ENCODE data around the gene PFN3.

PFN3 gene

GRCh38 chr5:177399997-177400868, at the start of gene PFN3:
TSS of gene PFN3 (minus strand) at chr5:177400661. CDS start at chr5:177400576, 85 bp downstream.
- Histone ChIP-seq H3K4me1 (ENCODE audit: control insufficient read depth in 1 of 2, insufficient read depth in 2 of 2, low read length in 2 of 2) (peaks cover 3 to 39% of the 10 kb centered on the region in 2 donors), H3K36me3 (ENCODE audit: control insufficient read depth in 1 of 2, insufficient read depth in 2 of 2, low read length in 2 of 2) (no peaks in the 10 kb centered on the region), H3K27me3 (ENCODE audit: low read depth, low read length) (peaks cover 41% of the 10 kb centered on the region), H3K4me3 (ENCODE audit: low read depth in 1 of 2, low read length in 2 of 2) (no peak within 1 kb of the TSS), H3K9me3 (ENCODE audit: control insufficient read depth in 1 of 2, low read length in 2 of 2) (no peaks in the 10 kb centered on the region), H3K27ac (ENCODE audit: low read length) (peak within 1 kb of the TSS; percentile 67)

DNA sequence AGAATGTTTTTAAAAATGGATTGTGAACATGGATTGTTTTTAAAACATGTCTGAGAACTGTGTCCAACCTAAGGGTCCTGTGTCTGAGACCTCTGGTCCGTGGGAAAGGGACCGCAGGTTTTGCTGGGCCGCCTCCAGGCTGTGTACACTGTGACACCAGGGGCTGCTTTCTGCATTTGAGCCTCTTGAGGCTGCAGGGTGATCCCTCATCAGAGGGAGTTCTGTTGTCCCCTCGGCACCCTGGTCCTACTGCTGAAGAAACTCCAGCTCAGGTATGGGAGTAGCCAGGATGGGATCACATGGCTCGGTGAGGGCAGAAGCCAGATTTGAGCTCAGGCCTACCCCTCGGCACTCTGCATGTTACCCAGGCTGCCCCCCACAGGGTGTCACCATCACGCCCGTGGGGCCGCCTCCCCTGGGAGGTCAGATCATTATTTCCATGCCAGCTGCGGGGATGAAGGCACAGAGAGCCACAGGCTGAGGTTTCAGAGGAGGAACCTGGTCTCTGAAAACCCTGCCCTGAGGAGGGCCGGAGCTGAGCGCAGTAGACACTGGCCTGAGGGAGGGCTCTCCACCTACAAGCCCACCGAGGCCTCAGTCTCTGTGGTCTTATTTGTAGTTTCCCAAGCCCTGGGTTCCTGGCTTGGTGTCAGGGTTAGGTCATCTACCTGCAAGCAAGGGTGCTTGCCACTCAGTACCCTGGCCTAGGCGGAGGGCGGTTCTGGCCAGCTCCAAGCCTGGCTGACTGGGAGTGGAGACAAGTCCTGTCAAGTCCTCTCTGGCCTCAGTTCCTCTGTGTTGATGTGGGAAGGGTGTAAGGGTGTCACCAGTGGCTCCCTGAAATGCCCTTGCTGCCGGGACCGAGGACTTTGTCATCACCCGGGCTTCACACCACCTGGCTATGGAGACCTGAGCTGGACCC, 48.9 kb upstream of the PFN3 start:
- H3K4me3 ChIP-seq (ENCODE audit: low read depth in 1 of 2, low read length in 2 of 2): no peak overlapping the region
- peaks cover 4 to 31% of the 10 kb centered on the region in 2 donors for H3K4me1 ChIP-seq (ENCODE audit: control insufficient read depth in 1 of 2, insufficient read depth in 2 of 2, low read length in 2 of 2)
- peaks cover 10% of the 10 kb centered on the region for H3K27me3 ChIP-seq (ENCODE audit: low read depth, low read length)
- H3K9me3 ChIP-seq (ENCODE audit: control insufficient read depth in 1 of 2, low read length in 2 of 2): no peaks in the 10 kb centered on the region
- H3K36me3 ChIP-seq (ENCODE audit: control insufficient read depth in 1 of 2, insufficient read depth in 2 of 2, low read length in 2 of 2): no peaks in the 10 kb centered on the region
- H3K27ac ChIP-seq (ENCODE audit: low read length): no peak overlapping the region

- Histone ChIP-seq H3K27ac (ENCODE audit: low read length) (no peak overlapping the region), H3K36me3 (ENCODE audit: control insufficient read depth in 1 of 2, insufficient read depth in 2 of 2, low read length in 2 of 2) (no peaks in the 10 kb centered on the region), H3K27me3 (ENCODE audit: low read depth, low read length) (peaks cover 10% of the 10 kb centered on the region), H3K9me3 (ENCODE audit: control insufficient read depth in 1 of 2, low read length in 2 of 2) (no peaks in the 10 kb centered on the region), H3K4me1 (ENCODE audit: control insufficient read depth in 1 of 2, insufficient read depth in 2 of 2, low read length in 2 of 2) (peaks cover 4 to 24% of the 10 kb centered on the region in 2 donors), H3K4me3 (ENCODE audit: low read depth in 1 of 2, low read length in 2 of 2) (no peak overlapping the region)
Observed at GRCh38 chr5:177448244-177448950, 47.9 kb upstream of the PFN3 start.

DNA sequence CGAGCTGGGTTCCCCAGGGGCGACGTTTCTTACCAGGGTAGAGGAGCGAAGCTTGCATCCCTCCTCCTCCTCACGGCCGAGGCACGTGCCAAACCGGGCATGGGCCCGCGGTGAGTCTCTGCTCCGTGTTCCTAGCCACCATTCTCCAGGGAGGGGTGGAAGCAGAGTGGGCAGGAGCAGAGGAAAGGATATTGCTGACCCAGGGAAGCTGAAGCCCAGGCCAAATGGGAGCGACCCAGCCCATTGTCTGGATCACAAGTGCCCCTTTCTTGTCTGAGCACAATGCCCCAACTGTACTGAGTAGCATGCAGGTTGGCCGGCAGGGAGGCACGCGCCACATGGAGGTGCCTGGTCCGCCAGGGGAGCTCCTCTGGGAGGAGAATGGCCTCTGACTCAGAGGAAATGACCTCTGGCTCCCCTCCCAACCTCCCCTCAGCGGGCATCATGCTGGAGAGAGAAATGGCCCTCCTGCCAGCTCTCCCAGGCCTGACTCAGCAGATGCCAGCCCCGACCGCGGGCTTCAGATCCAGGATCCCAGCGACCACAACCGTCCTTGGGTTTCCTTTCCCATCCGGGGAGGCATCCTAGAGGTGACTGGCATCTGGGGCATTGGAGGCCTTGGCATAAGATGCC, 47.3 kb upstream of the PFN3 start:
- Histone ChIP-seq H3K4me1 (ENCODE audit: control insufficient read depth in 1 of 2, insufficient read depth in 2 of 2, low read length in 2 of 2) (peaks cover 4 to 24% of the 10 kb centered on the region in 2 donors), H3K27me3 (ENCODE audit: low read depth, low read length) (peaks cover 10% of the 10 kb centered on the region), H3K27ac (ENCODE audit: low read length) (no peak overlapping the region), H3K36me3 (ENCODE audit: control insufficient read depth in 1 of 2, insufficient read depth in 2 of 2, low read length in 2 of 2) (peaks cover 0 to under 1% of the 10 kb centered on the region in 2 donors), H3K9me3 (ENCODE audit: control insufficient read depth in 1 of 2, low read length in 2 of 2) (no peaks in the 10 kb centered on the region), H3K4me3 (ENCODE audit: low read depth in 1 of 2, low read length in 2 of 2) (no peak overlapping the region)

- H3K36me3 ChIP-seq (ENCODE audit: control insufficient read depth in 1 of 2, insufficient read depth in 2 of 2, low read length in 2 of 2): peaks cover 0 to 7% of the 10 kb centered on the region in 2 donors
- H3K4me1 ChIP-seq (ENCODE audit: control insufficient read depth in 1 of 2, insufficient read depth in 2 of 2, low read length in 2 of 2): peaks cover 4 to 24% of the 10 kb centered on the region in 2 donors
- peaks cover 10% of the 10 kb centered on the region for H3K27me3 ChIP-seq (ENCODE audit: low read depth, low read length)
- H3K4me3 ChIP-seq (ENCODE audit: low read depth in 1 of 2, low read length in 2 of 2): peak overlapping the region in 1 of 2 donors; percentile 70
- H3K27ac ChIP-seq (ENCODE audit: low read length): no peak overlapping the region
- no peaks in the 10 kb centered on the region for H3K9me3 ChIP-seq (ENCODE audit: control insufficient read depth in 1 of 2, low read length in 2 of 2)
Observed at GRCh38 chr5:177447066-177447610, 46.7 kb upstream of the PFN3 start.

DNA sequence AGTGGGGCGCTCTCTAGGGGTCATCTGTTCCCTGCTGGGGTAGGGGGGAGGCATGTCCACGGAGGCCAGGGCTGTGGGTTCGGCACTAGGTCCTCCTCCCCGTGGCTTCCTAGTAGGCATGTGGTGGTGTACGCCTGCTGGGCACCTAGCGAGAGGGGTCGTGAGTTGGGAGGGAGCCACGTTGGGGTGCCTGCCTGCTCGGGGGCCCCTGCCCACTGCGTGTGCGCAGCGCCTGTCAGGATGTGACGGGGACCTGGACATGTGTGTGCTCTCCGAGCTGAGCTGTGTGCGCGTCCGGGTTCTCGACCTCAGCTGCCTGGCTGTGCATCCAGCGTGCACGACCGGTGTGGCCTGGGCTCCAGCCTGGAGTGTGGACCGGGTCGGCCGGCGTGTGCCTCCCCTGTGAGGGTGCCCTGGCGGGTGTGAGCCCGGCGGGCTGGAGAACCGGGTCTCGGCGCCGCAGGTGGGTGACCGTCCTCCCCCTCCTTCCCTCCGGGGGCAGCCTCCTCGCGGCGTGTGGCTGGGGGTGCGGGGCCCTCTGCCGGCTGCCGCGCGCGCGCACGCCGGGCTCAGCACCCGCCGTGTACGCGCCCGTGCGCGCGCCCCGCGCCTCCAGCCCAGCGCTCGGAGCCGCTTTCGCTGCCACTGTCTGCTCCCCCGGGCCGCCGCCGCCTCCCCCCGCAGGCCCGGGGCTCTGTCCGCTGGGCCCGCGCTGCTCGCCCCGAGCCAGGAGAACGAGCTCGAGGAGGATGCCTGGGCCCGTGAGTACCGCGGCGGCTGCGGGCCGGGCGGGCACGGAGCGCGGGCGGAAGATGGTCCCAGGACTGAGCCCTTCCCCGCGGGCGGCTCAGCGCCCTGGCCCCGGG, 46.0 kb upstream of the PFN3 start, which contains the start of gene PRR7:
TSS of gene PRR7 (plus strand) at position 615 of the 866 bp plus-strand sequence. CDS start 8,254 bp downstream, outside the sequence.
- H3K27ac ChIP-seq (ENCODE audit: low read length): no peak within 1 kb of the TSS
- no peaks in the 10 kb centered on the region for H3K9me3 ChIP-seq (ENCODE audit: control insufficient read depth in 1 of 2, low read length in 2 of 2)
- H3K36me3 ChIP-seq (ENCODE audit: control insufficient read depth in 1 of 2, insufficient read depth in 2 of 2, low read length in 2 of 2): peaks cover 0 to 14% of the 10 kb centered on the region in 2 donors
- peaks cover 10% of the 10 kb centered on the region for H3K27me3 ChIP-seq (ENCODE audit: low read depth, low read length)
- peaks cover 4 to 24% of the 10 kb centered on the region in 2 donors for H3K4me1 ChIP-seq (ENCODE audit: control insufficient read depth in 1 of 2, insufficient read depth in 2 of 2, low read length in 2 of 2)
- H3K4me3 ChIP-seq (ENCODE audit: low read depth in 1 of 2, low read length in 2 of 2): peak within 1 kb of the TSS; percentile 23 to 70

GRCh38 chr5:177445917-177446199, 45.4 kb upstream of the PFN3 start:
- peaks cover 10% of the 10 kb centered on the region for H3K27me3 ChIP-seq (ENCODE audit: low read depth, low read length)
- H3K36me3 ChIP-seq (ENCODE audit: control insufficient read depth in 1 of 2, insufficient read depth in 2 of 2, low read length in 2 of 2): peaks cover 0 to 20% of the 10 kb centered on the region in 2 donors
- H3K4me3 ChIP-seq (ENCODE audit: low read depth in 1 of 2, low read length in 2 of 2): peak overlapping the region; percentile 23 to 70
- no peak overlapping the region for H3K27ac ChIP-seq (ENCODE audit: low read length)
- H3K4me1 ChIP-seq (ENCODE audit: control insufficient read depth in 1 of 2, insufficient read depth in 2 of 2, low read length in 2 of 2): peaks cover 4 to 24% of the 10 kb centered on the region in 2 donors
- no peaks in the 10 kb centered on the region for H3K9me3 ChIP-seq (ENCODE audit: control insufficient read depth in 1 of 2, low read length in 2 of 2)

DNA sequence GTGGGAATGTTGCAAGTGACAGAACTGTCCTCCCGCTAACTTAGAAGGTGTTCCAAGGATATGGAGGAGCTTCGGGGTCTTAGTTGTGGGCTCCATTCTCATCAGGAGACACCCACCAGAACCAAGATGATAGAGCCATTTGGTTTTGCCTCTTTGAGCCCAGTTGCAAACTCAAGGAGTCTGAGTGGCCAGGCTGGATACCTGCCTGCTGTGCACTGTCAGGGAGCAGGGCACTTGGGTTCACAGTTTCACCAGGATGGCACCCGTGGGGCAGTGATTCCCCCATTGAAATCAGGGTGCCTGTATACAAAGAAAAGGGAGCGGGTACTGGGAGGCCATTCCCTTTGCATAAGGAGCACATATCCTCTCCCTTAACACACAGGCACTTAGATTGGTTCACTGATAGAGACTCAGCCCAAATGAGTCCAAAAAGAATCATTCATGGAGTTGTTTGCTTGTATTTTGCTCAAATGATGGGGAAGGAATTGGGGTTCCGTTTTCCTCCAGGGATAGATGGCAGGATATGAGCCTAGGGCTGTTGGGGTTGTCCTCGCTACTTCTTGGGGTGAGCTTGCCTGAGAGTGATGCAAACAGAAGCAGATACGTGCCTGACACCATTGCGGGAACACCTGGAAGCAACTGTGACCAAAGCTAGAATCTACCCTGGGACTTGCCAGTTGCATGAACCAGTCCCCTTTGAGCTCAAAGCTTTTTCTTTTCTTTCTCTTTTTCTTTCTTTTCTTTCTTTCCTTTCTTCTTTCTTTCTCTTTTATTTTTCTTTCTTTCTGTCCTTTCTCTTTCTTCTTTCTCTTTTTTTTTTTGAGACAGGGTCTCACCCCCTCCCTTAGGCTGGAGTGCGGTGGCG, 44.8 kb upstream of the PFN3 start:
- Histone ChIP-seq H3K27me3 (ENCODE audit: low read depth, low read length) (peaks cover 10% of the 10 kb centered on the region), H3K4me1 (ENCODE audit: control insufficient read depth in 1 of 2, insufficient read depth in 2 of 2, low read length in 2 of 2) (peaks cover 4 to 24% of the 10 kb centered on the region in 2 donors), H3K4me3 (ENCODE audit: low read depth in 1 of 2, low read length in 2 of 2) (no peak overlapping the region), H3K27ac (ENCODE audit: low read length) (no peak overlapping the region), H3K36me3 (ENCODE audit: control insufficient read depth in 1 of 2, insufficient read depth in 2 of 2, low read length in 2 of 2) (peaks cover 0 to 24% of the 10 kb centered on the region in 2 donors), H3K9me3 (ENCODE audit: control insufficient read depth in 1 of 2, low read length in 2 of 2) (no peaks in the 10 kb centered on the region)
